C4-2B (cell line): ENCODE results near the gene NPPA.

ENCODE experiments used
- CTCF ChIP-seq: fragments of 450-650 bp; conservative IDR thresholded peaks from 2 replicates; pipeline ENCODE4 v1.5.1; 2017; ENCODE audit warnings: mild to moderate bottlenecking
- ZFX ChIP-seq: fragments of 450-650 bp; IDR thresholded peaks from 2 replicates; pipeline ENCODE4 v1.6.1; 2017

GRCh38 chr1:11828511-11828910 lies 19.1 kb downstream of the NPPA start:
- TF ChIP-seq CTCF = no peak
- TF ChIP-seq ZFX = no peak
